Hepatic stellate cell (primary cell): ENCODE measurements around the gene TESPA1.
"Not testable (repeated sequence)": the region's sequence is repeated elsewhere in the genome, so short reads cannot be mapped to it uniquely, and the experiment has no call there.

Experiments used
- DNase-seq: peaks from one replicate; pipeline ENCODE4 v3.0.0; 2011; ENCODE audit warnings: low spot score

Gene TESPA1

GRCh38 chr12:54984658-54985376 is at the start of gene TESPA1:
TESPA1 (minus strand) TSS chr12:54984762; CDS start chr12:54974562, 10,200 bp downstream.
- DNase-seq = no peak

GRCh38 chr12:55034218-55034617 is 49.7 kb upstream of the TESPA1 start:
- no peak for DNase-seq

GRCh38 chr12:55025508-55025907 is 40.9 kb upstream of the TESPA1 start:
- DNase-seq = no peak

- no peak for DNase-seq
Measured at GRCh38 chr12:55024575-55024974, 40.0 kb upstream of the TESPA1 start.

GRCh38 chr12:55019784-55020183 is 35.2 kb upstream of the TESPA1 start, which contains the start of gene NEUROD4:
NEUROD4 (plus strand) TSS chr12:55019974; CDS start chr12:55026440, 6,466 bp downstream.
- peak; percentile 26 for DNase-seq

- DNase-seq = no peak
Measured at GRCh38 chr12:55017416-55017925, 32.9 kb upstream of the TESPA1 start.

GRCh38 chr12:55008944-55009585 is 24.5 kb upstream of the TESPA1 start:
- DNase-seq = no peak

- DNase-seq = no peak
Measured at GRCh38 chr12:55002355-55002754, 17.8 kb upstream of the TESPA1 start.

- DNase-seq = no peak
Measured at GRCh38 chr12:55001198-55001868, 16.8 kb upstream of the TESPA1 start.

GRCh38 chr12:54998958-54999510 is 14.5 kb upstream of the TESPA1 start:
- no peak for DNase-seq

- DNase-seq = no peak
Measured at GRCh38 chr12:54997929-54998522, 13.5 kb upstream of the TESPA1 start.

- no peak for DNase-seq
Measured at GRCh38 chr12:54996205-54996604, 11.6 kb upstream of the TESPA1 start.

GRCh38 chr12:54993181-54993835 is 8.7 kb upstream of the TESPA1 start:
- DNase-seq = peak; percentile 43

GRCh38 chr12:54991991-54992375 is 7.4 kb upstream of the TESPA1 start:
- DNase-seq = no peak

- no peak for DNase-seq
Measured at GRCh38 chr12:54991161-54991990, 6.8 kb upstream of the TESPA1 start.

GRCh38 chr12:54989829-54990228 is 5.3 kb upstream of the TESPA1 start:
- DNase-seq = no peak

GRCh38 chr12:54988402-54989054 is 4.0 kb upstream of the TESPA1 start:
- no peak for DNase-seq

- DNase-seq = no peak
Measured at GRCh38 chr12:54987611-54988231, 3.2 kb upstream of the TESPA1 start.

- DNase-seq = not testable (repeated sequence)
Measured at GRCh38 chr12:54986773-54987172, 2.2 kb upstream of the TESPA1 start.
